GM18868 (cell line): ENCODE results near the gene UBAP1.
"Not testable (repeated sequence)": the region's sequence is repeated elsewhere in the genome, so short reads cannot be mapped to it uniquely, and the experiment has no call there.

ENCODE experiments used
- ATAC-seq: cut with Tn5 transposase; IDR thresholded peaks from one replicate; pipeline ENCODE4 v1.9.1; 2021; ENCODE audit warnings: mild to moderate bottlenecking, moderate library complexity; ENCODE audit not compliant: unreplicated experiment

The UBAP1 gene

DNA sequence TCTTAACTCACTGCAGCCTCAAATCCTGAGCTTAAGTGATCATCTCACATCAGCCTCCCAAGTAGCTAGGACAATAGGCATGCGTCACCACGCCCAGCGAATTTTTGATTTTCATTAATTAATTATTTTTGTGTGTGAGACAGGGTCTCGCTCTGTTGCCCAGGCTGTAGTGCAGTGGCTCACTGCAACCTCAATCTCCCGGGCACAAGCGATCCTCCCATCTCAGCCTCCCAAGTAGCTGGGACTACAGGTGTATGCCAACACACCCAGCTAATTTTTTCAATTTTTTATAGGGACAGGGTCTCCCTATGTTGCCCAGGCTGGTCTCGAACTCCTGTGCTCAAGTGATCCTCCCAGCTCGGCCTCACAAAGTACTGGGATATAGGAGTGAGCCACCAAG lies 41.4 kb downstream of the UBAP1 start:
- ATAC-seq, result no peak

DNA sequence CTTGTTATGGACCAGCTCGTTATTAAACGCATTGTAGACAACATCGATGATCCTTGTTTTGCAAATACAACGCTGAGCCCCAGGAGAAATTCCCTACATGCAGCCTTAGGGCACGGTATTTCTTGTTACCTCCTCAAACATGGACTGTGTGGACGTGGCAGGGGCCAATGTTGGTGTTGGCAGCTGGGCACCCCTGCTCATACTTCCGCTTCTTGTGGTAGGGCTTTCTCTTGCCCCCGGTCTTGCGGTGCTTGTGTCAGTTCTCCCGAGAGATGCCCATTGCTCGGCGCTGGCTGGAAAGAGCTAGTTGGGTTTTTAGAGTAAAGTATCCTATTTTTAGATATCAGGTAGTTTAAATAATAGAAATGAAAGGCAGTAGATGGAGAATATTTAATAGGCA lies 45.5 kb downstream of the UBAP1 start:
- no peak for ATAC-seq

DNA sequence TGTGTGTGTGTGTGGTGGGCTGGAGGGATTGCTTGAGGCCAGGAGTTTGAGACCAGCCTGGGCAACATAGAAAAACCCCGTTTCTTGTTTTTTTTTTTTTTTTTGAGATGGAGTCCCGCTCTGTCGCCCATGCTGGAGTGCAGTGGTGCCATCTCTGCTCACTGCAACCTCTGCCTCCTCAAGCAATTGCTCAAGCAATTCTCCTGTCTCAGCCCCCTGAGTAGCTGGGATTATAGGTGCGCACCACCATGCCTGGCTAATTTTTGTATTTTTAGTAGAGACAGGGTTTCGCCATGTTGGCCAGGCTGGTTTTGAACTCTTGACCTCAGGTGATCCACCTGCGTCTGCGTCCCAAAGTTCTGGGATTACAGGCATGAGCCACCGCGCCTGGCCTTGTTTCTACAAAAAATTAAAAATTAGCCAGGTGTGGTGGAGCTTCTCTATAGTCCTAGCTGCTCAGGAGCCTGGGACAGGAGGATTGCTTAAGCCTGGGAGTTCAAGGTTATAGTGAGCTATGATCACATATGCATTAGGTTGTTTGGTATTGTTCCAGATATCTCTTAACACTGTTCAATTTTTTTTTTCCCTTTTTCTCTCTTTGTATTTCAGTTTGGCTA lies 47.4 kb downstream of the UBAP1 start:
- ATAC-seq, result not testable (repeated sequence)

DNA sequence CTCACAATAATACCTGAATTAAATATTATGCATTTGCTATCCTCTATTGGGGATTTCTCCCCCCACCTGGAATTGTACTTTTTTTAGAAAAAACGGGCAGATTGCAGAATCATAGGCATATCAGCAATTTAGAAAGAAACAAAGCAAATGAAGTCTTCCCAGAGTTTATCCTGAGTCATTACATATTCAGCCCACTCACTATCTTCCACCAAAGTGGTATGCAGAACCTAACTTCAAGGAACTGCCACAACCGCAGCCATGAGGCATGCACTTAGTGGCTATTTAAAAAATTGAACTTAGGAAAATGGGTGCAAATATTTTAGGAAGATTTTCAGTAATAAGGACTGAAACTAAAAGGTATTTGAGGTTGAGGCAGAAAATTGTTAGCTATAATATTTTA lies 48.6 kb downstream of the UBAP1 start:
- no peak for ATAC-seq

DNA sequence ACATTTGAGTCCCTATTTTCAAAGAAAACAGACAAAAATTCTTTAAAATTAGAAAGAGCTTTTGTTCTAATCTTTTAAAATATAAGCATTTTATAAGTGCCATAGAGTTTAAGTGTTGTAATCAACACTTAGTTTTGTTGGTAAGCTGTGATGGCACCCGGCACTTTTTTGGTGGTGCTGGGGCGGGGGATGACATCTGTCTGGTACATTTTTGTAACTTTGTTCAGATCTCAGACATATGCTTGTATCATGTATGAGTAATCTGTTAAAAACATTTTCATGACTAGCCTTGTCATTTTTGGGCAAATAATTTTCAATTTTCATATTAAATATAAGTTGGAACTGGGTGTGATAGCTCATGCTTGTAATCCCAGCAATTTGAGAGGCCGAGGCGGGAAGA lies 51.7 kb downstream of the UBAP1 start:
- ATAC-seq, result no peak

DNA sequence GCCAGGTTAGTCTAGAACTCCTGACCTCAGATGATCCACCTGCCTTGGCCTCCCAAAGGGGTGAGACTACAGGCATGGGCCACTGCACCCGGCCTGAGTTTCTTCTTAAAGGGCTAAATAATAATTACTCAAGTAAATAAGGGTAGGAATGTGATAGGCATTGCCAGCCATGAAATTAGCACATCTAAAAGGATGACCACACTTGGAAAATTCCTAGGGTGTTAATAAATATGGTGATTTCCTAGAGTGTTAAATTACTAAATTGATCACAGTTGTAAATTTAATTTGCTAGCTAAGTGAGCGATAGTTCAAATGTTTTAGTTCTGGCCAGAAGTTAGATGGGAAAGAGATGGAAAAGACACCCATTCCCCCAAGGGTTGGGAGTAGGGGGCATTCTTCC lies 53.4 kb downstream of the UBAP1 start:
- ATAC-seq, result no peak

DNA sequence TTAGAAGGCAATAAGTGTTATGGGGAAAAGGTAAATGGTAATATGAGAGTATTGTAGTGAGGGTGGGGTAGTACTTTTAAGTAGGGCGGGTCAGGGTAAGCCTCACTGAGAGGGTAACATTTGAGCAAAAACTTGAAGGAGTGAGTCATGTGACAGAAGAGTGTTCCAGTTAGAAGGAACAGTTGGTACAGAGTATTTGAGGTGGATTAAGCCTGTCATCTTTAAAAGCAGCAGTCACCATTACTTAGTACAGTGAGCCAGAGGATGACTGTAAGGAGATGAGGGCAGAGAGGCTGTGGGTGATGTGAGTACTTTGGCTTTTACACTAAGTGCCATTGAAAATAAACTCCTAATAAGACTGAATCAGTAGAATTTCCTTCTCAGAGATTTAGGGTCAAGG lies 54.8 kb downstream of the UBAP1 start:
- no peak for ATAC-seq

DNA sequence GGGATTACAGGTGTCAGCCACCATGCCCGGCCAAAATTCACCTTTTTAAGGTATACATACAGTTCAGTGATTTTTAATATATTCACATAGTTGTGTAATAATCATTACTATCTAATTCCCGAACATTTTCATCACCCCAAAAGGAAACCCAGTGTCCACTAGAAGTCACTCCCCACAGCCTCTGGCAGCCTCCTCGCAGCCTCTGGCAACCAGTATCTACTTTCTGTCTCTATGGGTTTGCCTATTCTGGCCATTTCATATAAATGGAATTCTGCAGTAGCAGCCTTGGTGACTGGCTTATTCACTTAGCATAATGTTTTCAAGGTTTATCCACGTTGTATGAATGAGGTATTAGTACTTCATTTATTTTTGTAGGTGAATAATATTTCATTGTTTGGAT lies 59.0 kb downstream of the UBAP1 start:
- ATAC-seq, result no peak

DNA sequence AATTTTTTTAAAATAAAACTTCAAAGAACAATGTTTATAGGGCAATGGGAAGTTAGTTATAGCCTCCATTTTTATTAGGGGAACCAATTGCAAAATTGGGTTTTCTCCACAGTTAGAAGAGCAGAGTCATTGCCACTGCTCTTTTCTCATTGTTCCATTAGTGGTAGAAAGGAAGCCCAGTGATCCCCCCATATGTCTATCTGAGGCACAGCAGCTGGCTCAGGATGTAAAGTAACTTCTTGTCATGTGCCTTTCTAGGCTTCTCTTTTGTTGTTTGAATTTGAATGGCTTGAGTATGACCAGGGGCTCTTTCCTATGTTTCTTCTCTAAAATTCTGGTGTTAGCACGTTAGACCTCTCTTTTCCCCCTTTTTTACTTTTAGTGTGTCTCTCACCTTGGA lies 61.2 kb downstream of the UBAP1 start:
- ATAC-seq, result no peak

DNA sequence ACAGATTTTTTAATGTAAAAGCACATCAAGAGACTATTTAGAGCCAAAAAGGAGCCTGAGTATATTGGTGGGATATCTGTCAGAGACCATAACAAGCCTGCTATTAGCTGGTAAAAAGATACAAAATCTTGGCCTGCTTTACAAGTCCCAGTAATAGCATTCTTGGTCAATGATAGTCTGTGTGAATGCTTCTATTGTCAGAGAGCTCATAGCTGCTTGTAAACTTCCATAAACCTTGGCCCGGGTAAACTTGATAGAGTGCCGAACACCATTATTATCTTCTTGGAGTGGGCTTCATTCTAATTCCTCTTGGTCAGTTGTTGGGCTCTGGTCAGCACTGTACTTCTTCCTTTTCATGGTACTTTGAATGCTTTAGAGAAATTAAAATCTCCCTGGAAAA lies 64.0 kb downstream of the UBAP1 start:
- ATAC-seq, result no peak

DNA sequence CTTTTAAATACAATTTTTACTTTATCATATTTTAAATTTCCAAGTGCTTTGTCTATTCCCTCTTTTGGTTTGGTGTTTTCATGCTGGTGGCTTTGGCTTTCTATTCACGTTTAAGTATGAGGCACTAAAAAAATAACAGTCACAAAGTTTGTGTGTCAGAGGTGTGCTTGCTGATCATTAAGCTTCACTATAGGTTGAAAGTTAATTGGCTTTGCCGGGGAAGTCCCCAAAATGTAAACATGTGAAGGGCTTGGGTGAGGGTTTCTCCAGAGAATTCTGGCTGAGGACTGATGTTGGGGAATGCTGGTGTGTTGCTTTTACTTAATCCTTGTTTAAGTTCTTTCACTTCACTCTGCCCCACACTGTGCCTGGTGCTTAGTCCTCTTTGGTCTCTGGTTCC lies 66.4 kb downstream of the UBAP1 start:
- ATAC-seq, result not testable (repeated sequence)

DNA sequence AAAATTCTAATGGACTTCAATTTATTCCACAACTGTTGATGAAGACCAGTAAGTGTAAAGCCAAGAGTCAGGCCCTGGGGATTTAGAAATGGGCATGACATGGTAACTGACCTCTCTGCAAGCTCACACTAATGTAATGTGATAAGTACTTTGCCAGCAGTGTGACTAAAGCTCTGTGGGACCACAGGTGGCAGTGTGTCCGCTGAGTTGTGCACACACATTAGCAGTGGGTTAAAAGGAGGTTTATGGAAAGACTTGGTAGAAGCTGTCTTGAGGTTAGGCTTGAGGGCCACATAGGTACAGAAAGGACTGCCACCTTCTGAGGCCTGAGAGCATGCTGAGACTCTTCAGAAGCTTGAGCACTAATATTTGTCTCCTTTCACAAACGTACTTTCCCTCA lies 67.6 kb downstream of the UBAP1 start:
- no peak for ATAC-seq

DNA sequence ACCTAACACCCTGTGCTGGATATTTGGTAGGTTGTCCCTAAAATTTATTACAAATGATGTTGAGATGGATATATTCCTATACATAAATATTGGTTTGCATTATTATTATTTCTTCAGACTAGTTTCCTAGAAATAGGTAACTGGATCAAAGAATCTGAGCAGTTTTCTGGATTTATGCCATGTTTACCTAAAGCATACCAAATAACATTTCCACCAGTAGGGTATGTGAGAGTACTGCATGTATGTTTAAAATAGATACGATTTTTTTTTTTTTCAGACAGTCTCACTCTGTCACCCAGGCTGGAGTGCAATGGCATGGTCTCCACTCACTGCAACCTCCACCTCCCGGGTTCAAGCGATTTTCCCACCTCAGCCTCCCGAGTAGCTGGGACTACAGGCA lies 68.9 kb downstream of the UBAP1 start:
- ATAC-seq, result not testable (repeated sequence)

DNA sequence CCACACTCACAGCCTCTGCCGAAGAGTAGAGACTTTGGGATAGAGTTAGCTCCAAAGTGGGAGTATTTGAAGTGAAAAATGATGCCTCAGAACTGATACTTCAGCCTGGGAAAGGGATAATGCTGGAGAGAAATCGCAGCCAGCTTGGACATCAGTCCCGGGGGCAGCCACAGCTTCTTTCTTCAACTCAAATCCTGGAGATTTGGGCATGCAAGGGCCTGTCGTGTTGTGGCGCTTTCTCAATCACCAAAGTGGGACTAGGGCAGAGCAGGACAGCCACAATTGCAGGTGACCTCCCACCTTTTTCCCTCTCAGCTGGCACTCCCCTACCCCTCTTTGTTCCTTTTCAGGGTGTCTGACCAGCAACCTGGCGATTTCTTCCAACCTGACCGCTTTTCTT lies 70.4 kb downstream of the UBAP1 start:
- ATAC-seq, result no peak

DNA sequence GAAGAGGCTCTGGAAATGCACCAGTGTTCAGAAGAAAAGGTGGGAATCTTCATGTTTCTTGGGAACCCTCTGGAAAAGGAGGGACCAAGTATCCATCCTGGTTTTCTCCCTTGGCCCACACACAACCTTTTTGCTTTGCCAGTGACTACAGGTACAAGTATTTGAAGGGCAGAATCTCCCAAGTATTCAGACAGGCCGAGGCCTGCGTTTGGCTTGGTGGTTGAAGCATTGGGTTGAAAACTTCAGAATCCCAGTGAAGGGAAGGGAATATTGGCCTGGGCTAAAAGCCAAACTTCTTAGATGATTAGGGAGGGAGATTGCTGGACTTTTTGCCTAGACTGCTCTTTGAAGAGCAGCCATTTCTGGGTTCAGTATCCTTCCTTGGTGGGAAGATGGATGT lies 71.9 kb downstream of the UBAP1 start:
- ATAC-seq, result no peak

DNA sequence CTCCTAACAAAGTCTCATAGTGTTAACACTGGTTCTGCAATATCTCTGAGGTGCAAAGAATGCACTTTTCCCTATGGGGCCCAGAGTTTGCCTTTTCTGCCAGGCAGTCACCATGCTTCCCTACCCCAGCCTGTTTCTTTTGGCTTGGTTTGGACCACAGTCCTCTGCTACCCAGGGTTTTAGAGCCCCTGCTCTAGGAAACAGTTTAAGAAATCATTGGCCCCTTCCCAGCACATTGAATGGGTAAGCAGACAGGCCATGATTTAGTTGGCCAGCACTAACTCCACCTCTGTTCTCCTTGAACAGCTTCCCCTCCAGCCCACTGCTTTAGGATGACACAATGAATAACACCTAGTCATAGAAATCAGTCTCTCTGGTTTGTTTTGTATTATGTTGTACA lies 73.2 kb downstream of the UBAP1 start:
- no peak for ATAC-seq

DNA sequence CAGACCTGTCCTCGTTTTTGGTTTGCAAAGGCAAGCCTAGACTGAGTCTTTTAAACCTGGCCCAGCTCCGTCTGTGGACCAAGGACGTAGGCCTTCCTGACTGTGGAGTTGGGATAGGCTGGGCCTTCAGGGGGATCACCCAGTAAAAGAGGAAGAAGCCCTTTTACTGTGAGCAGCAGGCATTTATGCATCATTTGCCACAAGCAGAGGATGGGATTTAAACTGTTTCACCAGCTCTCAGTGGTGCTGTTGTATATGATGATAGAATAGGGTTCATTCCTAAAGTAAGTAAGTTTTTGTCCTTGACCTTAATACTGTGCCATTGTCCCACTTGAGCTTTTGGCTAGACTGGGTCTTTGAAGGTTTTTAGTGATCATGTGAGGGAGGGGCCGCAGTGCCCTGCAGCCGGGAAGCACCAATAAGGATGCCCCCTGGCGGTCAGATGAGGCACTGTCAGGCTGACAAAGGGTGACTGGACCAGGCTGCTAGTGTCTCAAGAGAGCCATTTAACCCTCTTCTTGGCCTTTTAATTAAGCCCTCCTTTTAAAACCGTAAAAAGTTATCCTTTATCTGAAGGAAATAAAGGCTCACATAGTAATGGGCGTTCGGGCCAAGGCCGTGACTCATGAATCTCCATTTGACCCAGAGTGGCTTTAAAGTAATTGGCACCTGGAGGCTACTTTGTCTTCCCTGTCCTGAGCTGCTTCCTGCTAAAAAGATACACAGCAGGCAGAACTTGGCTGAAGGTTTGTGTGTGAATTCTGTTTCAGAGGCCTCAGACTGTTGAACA lies 74.0 kb downstream of the UBAP1 start:
- peak; percentile 65 for ATAC-seq

DNA sequence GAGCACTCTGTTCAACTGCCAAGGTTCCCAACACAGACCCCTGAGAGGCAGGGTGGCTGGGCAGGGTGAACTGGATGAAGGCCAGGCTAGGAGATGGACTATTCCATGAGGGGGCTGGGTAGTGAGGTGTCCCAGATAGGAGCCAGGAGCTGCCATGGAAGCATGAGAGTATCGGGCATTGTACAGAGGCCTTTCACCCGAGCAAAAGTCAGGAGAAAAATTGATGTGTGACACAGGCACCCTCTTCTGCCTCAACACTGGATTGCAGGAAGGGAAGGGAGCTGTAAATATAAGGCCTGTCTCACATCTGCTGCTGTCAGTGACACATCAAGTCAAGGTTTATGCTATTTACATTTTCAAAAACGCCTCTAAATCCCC lies 74.6 kb downstream of the UBAP1 start:
- no peak for ATAC-seq

DNA sequence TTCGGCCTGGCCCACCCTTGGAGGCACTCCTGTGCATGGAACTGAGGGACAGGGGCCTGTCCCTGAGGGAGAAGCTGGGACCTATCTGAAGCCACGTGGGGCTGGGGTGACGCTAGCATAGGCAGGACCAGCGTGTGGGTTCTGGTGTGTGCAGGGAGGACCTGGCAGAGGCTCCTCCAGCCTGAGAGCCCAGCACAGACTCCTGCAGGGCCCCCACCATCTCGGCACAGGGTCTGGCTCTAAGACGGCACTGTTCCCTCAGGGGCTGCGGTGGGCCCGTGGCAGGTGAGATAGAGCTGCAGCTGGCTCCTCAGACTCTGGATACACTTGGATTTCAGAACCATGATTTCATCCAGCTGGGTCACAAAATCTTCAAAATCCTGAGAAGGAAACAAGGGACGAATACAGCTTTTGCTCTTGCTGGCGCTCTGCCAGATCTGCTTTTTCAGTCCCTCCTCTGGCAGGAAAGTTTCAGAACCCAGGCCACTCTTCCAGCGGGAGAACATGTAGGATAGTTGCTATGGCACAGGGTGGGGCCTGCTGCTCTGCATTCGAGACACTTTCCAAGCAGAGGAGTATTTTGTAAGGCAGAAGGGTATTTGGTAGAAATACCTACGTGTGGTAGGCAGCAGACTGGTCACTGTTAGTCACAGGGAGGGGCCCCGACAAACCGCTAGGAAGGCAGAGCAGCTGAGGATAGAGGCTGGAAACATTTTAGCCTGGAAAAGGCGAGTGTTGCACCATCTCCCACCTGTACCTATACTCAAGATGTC lies 75.5 kb downstream of the UBAP1 start:
- ATAC-seq, result no peak

DNA sequence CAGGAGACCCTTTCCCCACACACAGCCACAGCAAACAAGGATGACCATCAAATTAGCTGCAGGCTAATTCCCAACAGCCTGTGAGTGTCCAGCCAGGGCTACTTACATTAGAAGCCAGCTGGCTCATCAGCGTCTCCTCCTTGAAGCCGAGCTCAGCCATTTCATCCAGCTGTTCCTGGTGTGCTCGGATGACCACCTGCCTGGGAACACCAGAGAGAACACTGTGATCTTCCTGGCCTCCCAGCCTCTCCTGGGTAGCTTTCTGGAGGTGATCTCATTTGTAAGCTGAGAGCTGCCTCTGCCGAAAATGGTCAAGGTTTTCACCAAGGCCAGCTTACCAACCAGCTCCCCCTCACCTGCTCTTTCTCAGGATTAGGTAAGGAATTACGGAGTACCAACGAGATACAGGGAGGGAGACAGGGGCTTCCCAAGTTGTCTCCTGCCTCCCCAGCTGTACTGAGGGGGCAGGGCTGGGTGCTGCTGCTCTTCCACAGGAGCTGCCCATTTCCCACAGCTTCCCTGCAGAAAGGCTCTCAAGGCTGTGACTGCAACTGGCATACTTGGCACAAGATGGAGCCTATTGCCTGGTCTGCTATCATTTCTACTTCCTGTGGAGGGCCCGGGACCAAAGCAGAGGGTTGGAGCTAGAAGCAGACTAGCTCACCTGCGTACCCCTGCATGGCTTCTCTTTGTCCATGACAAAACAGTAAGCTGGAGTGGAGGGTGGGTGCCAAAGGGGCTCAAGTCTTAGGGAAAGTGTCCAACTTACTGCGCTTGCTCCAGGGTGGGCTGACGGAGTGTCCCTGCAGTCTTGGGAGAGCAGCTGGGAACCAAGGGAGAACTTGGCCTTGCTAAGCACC lies 76.4 kb downstream of the UBAP1 start:
- no peak for ATAC-seq

DNA sequence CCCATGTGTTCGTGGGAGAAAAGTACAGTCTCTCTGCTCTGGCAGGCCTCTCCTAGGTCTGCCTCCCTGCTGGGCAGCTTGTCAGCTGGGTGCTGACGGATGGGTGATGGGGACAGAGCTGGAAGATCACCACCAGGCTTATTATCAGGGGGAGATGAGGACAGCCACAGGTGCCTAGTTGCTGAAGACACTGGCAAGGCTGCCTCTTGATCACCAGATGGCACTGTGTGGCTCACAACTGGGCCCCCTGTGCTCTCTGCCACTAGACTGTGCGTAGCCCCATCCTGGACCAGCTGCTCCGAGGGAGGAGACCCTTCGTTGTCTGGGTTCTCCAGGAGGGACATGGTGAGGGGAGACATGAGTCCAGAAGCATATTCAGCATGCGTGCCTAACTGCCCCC lies 77.3 kb downstream of the UBAP1 start:
- ATAC-seq, result no peak
